Activated CD4-positive, alpha-beta T cell treated with anti-CD3 and anti-CD28 coated beads, Interleukin-2, Interleukin-6, amounts not matched to agents 100 ng/mL and 50 ng/mL, durations not matched to agents 16 hours and 8 hours (primary cell): ENCODE measurements around the gene PNCK.

Experiments
- DNase-seq: peaks from one replicate; pipeline ENCODE4 v3.0.0-alpha.2; 2020

PNCK gene

DNA sequence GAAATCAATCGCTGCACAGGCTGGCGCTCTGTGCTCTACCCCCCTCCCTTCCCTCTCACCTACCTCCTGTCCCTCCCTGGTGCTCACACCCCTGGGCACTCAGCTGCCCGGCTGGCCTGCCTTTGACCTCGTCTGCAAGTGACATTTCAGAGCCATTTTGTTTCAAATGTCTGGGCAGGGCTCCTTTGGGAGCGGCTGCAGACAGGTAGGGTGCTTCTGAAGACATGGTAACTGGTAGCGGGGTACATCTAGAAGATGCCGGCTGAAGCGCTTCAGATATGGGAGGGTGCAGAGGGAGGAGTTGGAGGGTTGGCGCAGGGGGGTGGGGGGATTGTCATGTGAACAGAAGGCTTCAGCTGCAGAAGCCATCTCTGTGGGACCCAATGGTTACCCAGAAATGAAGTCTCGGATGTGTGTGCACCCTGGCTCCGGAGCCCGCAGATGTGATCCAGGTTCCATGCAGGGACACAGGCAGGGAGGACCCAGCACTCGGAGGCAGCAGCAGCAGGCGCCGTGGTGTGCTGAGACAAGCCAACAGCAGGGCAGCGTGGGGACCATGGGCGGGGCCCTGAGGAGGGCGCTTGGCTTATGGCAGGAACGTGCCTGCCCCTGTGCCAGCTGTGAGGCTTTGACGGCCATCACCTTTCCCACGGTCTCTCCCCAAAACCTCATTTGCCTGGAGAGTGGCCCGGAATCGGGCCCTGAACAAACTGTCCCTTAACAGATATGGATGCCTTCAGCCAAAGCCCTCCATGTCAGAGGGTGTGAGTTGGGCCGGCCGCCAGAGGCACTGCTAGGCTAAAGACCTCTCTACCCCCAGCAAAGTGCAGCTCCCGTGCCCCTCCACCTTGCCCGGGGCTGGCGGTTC is 34.2 kb downstream of the PNCK start:
- DNase-seq, result no peak

DNA sequence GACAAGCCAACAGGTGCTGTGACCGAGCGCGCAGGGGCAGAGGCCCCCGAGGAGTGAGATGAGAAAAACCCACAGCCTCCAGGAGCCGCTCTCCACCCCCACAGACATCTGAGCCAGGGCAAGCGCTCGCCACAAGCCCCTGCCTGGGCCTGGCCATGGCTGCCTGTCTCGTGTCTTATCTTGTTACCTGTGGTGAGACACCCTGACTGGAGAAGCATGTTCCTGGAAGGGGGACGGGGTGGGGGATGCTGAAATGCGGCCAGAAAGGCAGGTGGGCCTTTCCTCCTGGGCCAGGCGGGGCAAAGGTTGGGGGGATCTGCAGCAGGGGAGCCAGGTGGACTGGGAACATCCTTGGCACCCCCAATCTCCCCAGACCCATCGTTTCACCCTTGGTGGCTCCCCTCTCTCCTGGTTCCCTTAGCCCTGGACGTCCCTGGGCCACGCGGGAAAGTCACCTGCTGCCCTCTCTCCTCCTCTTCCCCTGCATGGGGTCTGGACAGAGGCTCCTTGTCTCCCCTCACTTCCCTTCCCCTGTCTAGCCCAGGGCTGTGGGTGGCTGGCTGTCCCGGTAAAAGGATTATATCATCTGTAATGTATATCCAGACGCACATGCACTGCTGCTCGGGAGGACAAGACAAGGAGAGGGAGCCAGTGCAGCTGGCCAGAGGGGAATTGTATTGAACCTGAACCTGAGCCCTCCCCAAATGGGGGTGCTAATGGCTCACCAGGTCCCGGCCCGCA is 35.0 kb downstream of the PNCK start:
- DNase-seq, result no peak

DNA sequence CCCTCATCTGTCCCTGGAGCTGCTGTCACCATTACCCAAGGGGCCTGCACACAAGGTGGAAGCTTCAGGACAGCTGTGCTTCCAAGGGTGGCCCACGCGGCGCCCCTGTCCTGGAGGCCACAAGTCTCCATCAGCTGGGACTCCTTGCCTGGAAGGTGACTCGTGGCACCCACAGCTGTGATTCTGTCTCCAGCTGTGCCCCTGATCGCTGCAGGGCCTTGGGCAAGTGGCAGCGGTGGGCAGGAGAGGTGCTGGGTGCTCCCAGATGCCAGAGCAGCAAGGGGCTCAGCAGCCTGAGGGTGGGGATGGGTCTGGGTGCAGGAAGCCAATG is 35.6 kb downstream of the PNCK start:
- no peak for DNase-seq

DNA sequence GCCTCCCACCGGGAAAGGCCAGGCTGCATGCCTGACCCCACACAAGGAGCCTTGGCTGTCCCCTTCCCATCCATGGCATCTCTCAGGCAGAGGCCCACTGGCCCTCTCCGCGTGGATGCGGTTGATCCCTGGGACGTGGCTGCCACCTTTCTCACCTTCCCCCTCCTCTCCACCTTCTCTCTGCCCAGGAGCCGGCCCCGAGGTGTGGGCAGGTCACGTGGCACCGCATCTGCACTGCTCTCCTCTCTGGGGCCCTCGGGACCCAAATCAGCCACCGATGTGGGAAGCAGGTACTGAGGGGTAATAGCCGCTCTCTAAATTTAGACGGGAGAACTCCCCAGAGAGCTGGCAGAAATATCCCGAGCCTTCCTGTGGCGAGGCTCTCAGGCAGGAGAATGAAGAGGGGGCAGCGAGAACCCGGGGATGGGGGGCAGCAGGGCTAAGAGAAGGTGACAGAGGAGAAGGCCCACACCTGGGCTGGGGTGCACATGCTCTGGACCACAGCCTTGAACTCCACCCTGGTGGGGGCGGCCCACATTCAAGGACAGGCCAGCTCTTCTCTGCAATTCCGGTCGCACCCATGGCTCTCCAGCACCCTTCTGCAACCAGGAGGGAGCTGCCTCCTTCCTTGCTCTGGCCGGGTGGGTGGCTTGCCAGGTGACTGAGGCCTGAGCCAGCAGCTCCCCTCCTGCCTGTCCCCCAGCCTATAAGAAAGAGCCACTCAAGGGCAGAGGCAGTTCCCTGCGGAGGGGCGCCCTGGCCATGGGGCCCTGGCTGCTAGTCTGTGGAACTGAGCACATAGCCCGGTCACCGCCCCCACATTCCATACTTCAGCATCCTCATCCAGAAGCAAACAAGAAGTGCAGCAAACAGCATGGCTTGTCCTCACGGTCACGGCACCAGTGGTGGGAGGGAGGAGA is 36.2 kb downstream of the PNCK start:
- no peak for DNase-seq

DNA sequence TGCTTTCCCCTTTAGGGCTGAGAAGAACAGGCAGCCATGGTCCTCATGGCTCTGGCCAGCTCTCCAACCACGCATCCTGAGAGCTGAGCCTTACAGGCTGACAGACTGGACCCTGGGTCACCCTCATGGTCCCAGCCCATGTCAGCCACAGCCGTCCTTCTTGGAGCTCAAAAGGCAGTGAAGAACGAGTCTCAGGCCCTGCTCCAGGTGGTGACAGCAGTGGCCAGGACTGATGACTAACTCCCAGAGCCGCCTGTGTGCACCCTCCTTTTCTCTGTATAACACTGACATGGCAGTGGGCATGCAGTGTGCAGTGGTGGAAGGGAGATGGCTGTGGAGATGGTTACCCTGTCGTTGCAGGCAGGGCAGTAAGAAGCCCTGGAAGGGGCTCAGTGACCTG is 36.9 kb downstream of the PNCK start:
- no peak for DNase-seq

DNA sequence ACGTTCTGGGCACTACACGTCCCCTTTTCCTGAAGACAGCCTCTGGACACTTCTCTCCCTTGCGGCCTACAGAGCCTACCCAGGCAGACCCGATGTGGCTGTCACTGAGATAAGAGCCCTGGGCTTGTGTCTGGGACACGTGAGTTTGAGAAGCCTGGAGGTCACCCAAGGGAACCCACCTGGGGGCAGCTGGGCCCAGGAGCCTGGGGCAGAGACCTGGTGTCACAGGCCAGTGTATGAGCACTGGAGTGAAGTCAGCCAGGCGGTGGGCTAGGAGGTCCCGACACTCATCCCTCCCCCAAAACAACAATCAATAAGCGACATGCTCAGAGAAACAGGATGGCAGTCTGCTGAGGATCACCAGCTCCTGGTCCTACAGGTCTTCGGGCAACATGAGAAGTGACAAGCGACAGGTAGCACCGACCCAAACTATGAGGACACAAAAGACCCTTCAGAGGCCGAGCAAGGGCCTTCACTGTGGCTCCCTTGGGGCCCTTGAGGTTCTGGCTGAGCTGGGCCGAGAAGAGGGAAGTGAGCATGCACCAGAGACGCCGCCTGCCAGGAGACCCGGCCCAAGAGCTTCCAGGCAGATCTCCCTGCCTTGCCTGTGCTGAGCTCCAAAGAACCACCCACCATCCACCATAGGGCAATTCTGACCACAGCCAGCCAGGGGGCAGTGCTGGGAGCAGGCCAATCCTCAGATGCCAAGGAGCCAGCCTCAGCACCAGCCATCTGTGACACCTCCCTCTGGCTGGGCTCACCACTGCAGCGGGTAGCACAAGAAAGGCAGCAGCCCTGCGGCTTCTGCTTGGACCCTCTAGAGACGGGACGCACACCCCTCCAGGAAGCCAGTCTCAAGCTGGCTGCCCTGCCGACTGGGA is 37.6 kb downstream of the PNCK start:
- peak; percentile 38 for DNase-seq

DNA sequence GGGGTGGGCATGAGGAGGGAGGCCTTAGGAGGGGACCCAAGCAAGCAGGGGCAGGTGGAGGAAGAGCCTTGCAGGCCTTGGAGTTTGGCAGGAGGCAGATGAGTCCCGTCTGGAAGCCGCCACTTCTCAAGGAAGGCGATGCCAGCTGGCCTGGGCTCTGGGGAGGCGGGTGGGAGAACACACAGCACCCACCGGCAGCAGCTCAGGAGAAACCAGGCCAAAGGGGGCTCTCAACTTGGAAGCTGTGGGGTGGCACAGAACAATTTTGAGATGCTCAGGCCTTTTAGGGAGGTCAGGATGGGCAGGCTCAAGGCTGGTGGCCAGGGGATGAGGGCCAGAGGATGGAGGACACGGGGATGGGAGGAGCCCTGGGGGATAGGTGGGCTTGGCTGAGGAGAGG is 38.2 kb downstream of the PNCK start:
- no peak for DNase-seq

DNA sequence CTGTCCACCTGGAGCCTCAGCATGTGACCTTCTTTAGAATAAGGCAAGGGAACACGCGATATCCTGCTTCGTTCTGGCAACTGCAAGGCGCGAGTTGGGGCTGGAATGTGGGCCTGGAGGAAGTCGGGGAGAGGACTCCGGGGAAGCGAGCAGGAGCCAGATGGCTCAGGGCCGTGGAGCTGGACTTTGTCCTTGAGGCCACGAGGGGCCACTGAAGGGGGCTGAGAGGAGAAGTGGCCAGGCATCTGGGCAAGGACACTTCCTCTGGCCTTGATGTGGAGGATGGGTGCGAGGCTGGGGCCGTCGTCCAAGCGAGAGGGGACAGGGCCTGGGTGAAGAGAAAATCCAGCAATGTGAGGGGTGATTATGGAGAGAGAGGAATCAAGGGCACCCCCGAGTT is 38.8 kb downstream of the PNCK start:
- DNase-seq, result no peak

DNA sequence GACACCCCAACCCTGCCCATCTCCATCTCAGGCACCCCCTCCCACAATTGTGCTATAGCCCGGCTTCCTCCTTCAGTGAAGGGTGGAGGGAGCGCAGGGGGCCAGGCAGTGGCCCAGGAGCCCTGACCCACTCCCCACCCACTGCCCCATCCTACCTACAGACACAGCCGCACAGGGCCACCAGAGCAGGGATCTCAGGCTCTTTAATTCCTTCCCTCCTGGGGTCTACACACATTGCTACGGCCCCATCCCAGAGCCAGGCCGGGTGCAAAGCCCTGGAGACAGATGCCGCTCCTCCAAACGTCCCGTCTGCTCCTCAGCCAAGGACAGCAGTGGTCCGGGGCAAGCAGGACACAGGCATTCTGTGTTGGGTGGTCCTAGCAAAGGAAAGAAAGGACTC is 39.4 kb downstream of the PNCK start:
- no peak for DNase-seq

DNA sequence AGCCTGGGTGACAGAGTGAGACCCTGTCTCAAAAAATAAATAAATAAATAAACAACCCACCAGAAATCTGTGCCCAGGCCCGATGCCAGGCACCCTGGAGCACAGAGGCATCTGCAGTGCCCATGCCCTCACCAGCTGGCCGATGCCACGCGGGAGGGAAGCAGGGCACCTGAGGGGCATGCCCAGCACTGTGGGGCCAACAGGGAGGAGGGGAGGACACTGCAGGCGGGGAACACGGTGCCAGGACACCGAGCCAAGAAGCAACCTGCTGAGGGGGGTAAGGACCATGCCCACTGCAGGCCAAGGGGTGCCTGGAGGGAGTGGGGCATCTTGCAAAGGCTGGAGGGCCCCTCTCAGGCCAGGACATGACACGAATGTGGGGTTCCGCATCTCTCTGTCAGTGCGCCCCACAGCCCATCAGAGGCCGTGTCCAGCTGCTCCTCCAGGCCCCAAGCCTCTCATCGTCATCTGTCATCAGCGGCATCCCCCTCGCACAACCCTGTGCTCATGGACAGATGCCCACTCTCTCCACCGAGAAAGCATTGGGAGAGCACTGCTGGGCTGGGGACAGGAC is 39.9 kb downstream of the PNCK start:
- DNase-seq, result no peak

DNA sequence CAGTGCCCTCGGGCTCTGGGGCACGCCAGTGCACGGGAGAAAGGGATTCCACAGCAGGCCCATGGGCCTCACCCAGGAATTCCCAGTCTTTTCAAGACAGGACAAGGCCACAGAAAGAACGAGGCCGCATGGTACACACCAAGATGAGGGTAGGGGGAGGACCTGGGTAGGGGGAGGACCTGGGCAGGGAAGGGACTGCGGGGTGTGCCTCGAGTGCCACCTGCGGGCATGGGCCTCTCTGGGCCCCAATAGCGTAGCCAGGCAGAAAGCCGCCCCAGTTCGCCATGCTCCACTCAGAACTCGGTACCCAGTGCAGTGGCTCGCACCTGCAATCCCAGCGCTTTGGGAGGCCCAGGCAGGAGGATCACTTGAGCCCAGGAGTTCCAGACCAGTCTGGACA is 40.6 kb downstream of the PNCK start:
- DNase-seq, result no peak

DNA sequence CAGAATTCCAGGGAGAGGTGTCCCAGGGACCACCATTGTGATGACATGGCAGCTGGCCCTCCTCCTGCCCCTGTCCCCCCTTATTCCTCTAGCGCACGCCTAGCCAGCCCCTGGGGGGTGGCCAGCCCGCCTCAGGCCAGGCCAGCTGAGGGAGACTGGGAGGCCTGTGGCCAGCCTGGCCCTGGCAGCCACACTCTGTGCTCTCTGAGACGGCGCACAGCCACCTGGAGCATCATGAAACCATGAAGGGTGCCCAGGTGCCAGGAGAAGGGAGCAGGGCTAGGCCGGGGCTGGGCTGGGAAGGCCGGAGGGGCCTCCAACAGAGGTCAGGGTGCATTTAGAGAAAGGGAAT is 41.0 kb downstream of the PNCK start:
- no peak for DNase-seq

DNA sequence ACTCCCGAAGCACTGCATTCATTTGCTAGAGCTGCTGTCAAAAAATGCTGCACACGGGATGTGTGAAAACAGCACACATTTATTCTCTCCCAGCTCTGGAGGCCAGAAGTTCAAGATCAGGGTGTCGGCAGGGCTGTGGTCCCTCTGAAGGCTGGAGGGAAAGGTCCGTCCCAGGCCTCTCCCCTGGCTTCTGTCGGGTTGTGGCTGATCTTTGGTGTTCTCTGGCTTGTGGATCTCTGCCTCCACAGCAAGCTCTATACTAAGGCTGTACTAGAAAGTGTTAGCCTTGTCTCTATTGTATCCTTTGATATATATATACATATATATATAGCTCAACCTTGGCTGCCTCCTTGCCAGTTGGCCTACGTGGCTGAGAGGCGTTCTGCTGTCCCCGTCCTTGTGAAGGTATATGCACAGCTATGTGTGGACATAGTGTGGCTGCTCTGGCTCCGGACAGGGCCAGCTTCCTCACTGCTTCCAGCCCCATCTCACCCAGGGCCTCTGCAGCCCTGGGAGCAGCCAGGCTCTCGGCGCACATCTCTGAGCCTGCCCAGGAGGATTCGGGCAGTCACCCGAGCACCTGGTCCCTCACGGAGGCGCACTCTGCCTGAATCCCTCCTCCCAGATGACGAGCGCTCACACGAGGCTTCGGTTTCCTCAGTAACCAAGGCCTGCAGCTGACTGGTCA is 41.6 kb downstream of the PNCK start:
- no peak for DNase-seq

DNA sequence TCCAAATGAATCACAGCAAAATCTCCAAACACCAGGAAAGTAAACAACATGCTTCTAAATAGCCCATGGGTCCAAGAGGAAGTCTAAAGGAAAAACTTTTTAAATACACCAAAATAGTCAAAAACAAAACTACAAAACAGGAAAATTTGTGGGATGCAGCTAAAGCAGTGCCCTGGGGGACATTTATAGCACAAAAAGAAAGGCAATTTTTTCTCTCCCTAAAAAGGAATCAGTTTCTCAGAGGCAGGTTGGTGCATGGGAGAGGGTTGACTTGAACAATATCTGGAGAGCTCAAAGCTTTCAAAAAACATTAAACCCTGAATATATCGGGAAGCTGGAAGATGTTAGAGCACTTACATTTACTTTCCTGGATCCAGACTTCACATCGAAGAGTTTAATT is 42.3 kb downstream of the PNCK start:
- no peak for DNase-seq

DNA sequence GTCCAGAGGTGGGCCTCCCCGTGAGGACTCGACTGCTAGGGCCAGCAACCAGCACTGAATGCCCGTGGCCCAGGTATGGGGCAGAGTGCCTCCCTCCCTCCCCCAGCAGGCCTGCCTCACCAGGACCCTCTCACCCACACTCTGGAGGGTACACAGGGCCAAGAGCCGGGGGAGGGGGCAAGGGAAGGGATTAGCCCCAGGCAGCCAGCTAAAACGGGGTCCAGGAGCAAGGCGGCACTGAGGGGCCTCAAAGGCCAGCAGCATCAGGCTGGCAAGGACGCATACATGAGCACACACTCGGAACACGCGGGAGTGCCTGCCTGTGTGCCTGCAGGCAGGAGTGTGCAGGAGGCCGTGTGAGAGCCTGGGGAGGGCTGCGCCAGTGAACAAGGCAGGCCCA is 44.9 kb downstream of the PNCK start:
- DNase-seq, result no peak

DNA sequence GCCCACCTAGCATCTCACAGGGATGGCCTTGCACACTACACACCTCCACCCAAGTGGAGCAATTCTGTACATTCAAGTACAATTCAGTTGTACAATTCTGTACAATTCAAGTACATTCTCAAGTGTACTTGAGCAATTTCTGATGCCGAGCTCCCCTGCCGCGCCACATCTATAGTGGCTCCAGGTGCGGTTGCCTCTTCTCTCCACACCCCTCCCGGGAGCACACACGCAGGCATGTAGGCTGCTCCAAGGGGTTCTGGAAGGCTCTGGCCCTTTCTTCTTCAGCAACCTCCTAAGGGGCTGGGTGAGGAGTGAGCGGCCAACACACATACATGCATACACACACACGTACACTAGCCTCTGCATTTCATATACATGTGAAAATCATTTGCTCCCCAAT is 45.5 kb downstream of the PNCK start:
- no peak for DNase-seq

DNA sequence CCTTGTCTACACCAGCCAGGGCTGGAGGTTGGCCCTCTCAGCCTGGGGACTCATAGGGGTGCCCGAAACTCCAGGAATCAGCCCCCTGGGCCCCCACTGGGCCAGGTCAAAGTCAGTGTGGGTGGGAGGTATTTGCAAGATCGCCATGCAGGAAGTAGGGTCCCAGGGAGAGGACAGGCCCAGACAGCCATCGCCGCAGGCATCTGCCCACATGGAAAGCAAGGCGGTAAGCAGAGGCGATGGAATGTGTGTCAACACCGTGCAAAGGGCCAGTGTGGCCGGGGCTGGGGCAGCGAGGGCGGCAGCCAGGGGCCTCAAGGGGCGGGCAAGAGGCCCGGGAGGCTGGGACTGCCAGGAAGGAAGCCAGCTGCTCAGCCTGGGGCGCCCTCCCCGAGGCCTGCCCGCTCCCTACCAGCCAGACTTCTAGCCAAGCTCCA is 45.9 kb downstream of the PNCK start:
- DNase-seq, result no peak

DNA sequence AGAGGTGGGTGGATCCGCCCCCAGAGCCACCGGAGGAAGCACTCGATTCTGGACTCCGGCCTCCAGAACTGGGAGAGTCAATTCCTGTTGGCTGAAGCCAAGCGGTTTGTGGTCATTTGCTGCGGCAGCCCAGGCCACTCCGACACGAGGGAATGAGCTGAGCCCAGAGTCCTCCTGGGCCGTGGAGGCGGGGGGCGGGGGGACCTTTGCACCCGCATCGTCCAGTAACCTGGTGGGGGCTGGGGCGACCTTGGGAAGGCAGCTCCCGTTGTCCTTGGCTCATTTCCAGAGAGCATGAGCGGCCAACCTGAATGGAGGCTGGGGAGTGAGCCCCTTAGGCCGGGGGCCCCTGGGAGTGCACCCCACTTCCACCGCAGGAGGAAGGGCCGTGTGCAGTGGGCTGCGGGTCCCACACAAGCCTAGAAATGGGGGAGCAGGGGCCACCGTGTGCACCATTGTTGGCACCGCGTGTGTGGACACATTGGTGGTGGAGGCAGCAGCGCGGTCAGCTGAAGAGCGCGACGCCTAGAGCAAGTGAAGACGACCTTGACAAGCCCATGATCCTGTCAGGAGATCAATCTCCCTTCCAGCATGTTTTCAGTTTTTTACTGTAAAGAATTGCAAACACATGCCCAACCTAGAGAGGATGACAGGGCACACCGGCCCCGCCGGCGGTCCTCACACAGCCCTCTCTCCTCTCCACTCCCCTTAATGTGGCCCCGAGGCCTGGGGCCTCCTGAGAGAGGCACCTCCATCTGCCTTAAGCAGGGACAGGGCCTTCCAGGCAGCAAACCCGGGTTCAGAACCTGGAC is 46.5 kb downstream of the PNCK start:
- no peak for DNase-seq

DNA sequence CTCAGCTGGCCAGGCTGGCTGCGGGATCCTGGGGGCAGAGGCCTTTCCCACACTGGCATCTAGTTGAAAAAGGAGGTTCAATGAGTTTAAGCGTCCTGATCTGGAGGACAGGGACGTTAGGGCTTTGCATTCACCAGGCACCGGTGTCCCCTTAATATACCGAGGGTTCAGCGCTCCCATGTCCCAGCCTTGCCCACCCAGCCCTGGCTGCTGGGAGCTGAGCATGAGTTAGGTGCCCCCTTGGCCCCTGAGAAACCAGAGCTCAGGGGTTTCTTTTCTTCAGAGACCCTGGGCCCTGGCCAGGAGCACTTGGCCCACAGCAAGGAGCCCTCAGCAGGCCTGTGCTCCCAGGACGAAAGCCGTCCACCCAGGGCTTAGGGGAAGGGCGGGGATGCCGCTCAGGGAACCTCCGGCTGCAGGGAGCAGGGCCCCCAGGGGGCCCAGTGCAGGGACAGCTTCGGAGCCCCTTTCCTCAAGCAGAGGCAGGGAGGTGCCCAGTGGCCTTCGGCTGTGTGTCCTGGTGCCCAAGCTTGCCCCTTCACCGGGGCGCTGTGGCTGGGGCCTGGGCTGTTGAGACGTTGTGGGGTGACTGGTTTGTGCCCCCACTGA is 47.5 kb downstream of the PNCK start:
- DNase-seq, result no peak
